Activated CD4-positive, alpha-beta memory T cell treated with anti-CD3 and anti-CD28 coated beads for 36 hours (primary cell): ENCODE results near the gene PTPRJ. TPM values are rescaled to one million over a fixed set of nuclear protein-coding genes. Genes with fewer than 3 reads are reported as not detected.

Experiments used
- CTCF ChIA-PET: fragments of 350-600 bp; sonication (Branson Sonifier 250); formaldehyde crosslinking; loops from one replicate; lab custom pipeline; 2021; ENCODE audit warnings: antibody characterized with exemption, inconsistent platforms; lab: Charles Lee
- POLR2A ChIA-PET: fragments of 350-600 bp; sonication (Branson Sonifier 250); formaldehyde crosslinking; loops from one replicate; lab custom pipeline; 2021; ENCODE audit warnings: antibody characterized with exemption; lab: Charles Lee
- DNase-seq: peaks from one replicate; pipeline ENCODE4 v3.0.0-alpha.2; 2020
- H3K27ac Mint-ChIP-seq: one replicate; pipeline ENCODE4 v1.8.0; 2021; ENCODE audit warnings: mixed read lengths
- H3K27me3 Mint-ChIP-seq: one replicate; pipeline ENCODE4 v1.8.0; 2021; ENCODE audit warnings: mixed read lengths
- H3K36me3 Mint-ChIP-seq: one replicate; pipeline ENCODE4 v1.8.0; 2021; ENCODE audit warnings: mixed read lengths
- H3K4me1 Mint-ChIP-seq: one replicate; pipeline ENCODE4 v1.8.0; 2021; ENCODE audit warnings: low read depth, mixed read lengths
- H3K4me3 Mint-ChIP-seq: one replicate; pipeline ENCODE4 v1.8.0; 2021; ENCODE audit warnings: mild to moderate bottlenecking, mixed read lengths
- H3K9me3 Mint-ChIP-seq: one replicate; pipeline ENCODE4 v1.8.0; 2021; ENCODE audit warnings: mixed read lengths
- intact Hi-C: fragments of 100-400 bp; cut with micrococcal nuclease; formaldehyde crosslinking; loops from one replicate; pipeline ENCODE4 v1.15.1; 2023
- total RNA-seq, 2 experiments: library from RNA; stranded (reverse); gene quantifications; one replicate each; pipeline ENCODE4 v1.2.3, GENCODE V29; 2021

PTPRJ gene
- total RNA-seq, 2 experiments from 2014 or later: 36.3 to 37.0 TPM

- no peak overlapping the region for H3K4me3 Mint-ChIP-seq
- H3K27me3 Mint-ChIP-seq: no peaks in the 10 kb centered on the region
- intact Hi-C loops: loop anchor here (10.0 kb wide), 1 partner anchor 437 kb away; no protein-coding TSS in a partner anchor
- no peaks in the 10 kb centered on the region for H3K9me3 Mint-ChIP-seq
- no peak for DNase-seq
- H3K27ac Mint-ChIP-seq: no peak overlapping the region
- POLR2A ChIA-PET: interaction anchor here (1.9 kb wide), 1 partner anchor 96 kb away, joined by 5 read pairs; no protein-coding TSS in a partner anchor
- peaks cover 61% of the 10 kb centered on the region for H3K4me1 Mint-ChIP-seq
- no peaks in the 10 kb centered on the region for H3K36me3 Mint-ChIP-seq
- CTCF ChIA-PET: no interaction called here
Measured at GRCh38 chr11:48101958-48102357, 121.6 kb downstream of the PTPRJ start.

GRCh38 chr11:48103621-48104567, 123.5 kb downstream of the PTPRJ start:
- ChIA-PET CTCF (interaction anchor here (0.7 to 12.4 kb wide), 3 partner anchors 40 to 251 kb away, joined by 3 to 227 read pairs (median 5); no protein-coding TSS in a partner anchor), POLR2A (no interaction called here)
- H3K9me3 Mint-ChIP-seq: no peaks in the 10 kb centered on the region
- no peaks in the 10 kb centered on the region for H3K36me3 Mint-ChIP-seq
- peaks cover 66% of the 10 kb centered on the region for H3K4me1 Mint-ChIP-seq
- no peak overlapping the region for H3K4me3 Mint-ChIP-seq
- no peaks in the 10 kb centered on the region for H3K27me3 Mint-ChIP-seq
- no peak for DNase-seq
- no peak overlapping the region for H3K27ac Mint-ChIP-seq
- intact Hi-C loops: loop anchor here (10.0 kb wide), 1 partner anchor 439 kb away; no protein-coding TSS in a partner anchor

- peaks cover 68% of the 10 kb centered on the region for H3K4me1 Mint-ChIP-seq
- no peak overlapping the region for H3K27ac Mint-ChIP-seq
- no peaks in the 10 kb centered on the region for H3K27me3 Mint-ChIP-seq
- CTCF ChIA-PET: interaction anchor here (0.7 to 12.4 kb wide), 3 partner anchors 41 to 252 kb away, joined by 3 to 227 read pairs (median 5); no protein-coding TSS in a partner anchor
- H3K4me3 Mint-ChIP-seq: no peak overlapping the region
- H3K9me3 Mint-ChIP-seq: no peaks in the 10 kb centered on the region
- intact Hi-C loops: loop anchor here (10.0 kb wide), 1 partner anchor 440 kb away; no protein-coding TSS in a partner anchor
- H3K36me3 Mint-ChIP-seq: no peaks in the 10 kb centered on the region
- DNase-seq: no peak
- POLR2A ChIA-PET: interaction anchor here (0.9 to 1.0 kb wide), 2 partner anchors 49 to 158 kb away, joined by 3 read pairs; no protein-coding TSS in a partner anchor
Measured at GRCh38 chr11:48104568-48104924, 124.2 kb downstream of the PTPRJ start.

GRCh38 chr11:48105096-48105990, 125.0 kb downstream of the PTPRJ start:
- no peaks in the 10 kb centered on the region for H3K9me3 Mint-ChIP-seq
- CTCF ChIA-PET: interaction anchor here (0.6 to 12.4 kb wide), 5 partner anchors 6 to 253 kb away, joined by 3 to 227 read pairs (median 5); no protein-coding TSS in a partner anchor

GRCh38 chr11:48106166-48106565, 125.8 kb downstream of the PTPRJ start:
- H3K27me3 Mint-ChIP-seq: no peaks in the 10 kb centered on the region
- ChIA-PET CTCF (interaction anchor here (0.6 to 12.4 kb wide), 7 partner anchors 7 to 170 kb away, joined by 3 to 227 read pairs (median 12); no protein-coding TSS in a partner anchor), POLR2A (interaction anchor here (1.9 to 2.0 kb wide), 2 partner anchors 55 to 99 kb away, joined by 7 to 10 read pairs; no protein-coding TSS in a partner anchor)
- no peaks in the 10 kb centered on the region for H3K9me3 Mint-ChIP-seq
- H3K36me3 Mint-ChIP-seq: no peaks in the 10 kb centered on the region
- H3K4me3 Mint-ChIP-seq: no peak overlapping the region
- H3K27ac Mint-ChIP-seq: peak overlapping the region; percentile 3
- no peak for DNase-seq
- intact Hi-C loops: loop anchor here (10.0 kb wide), 1 partner anchor 441 kb away; no protein-coding TSS in a partner anchor
- H3K4me1 Mint-ChIP-seq: peaks cover 71% of the 10 kb centered on the region

More at GRCh38 chr11:48105096-48105990, 125.0 kb downstream of the PTPRJ start:
- DNase-seq: no peak
- H3K36me3 Mint-ChIP-seq: no peaks in the 10 kb centered on the region
- no peaks in the 10 kb centered on the region for H3K27me3 Mint-ChIP-seq
- no peak overlapping the region for H3K4me3 Mint-ChIP-seq
- H3K4me1 Mint-ChIP-seq: peaks cover 71% of the 10 kb centered on the region
- intact Hi-C loops: loop anchor here (10.0 kb wide), 1 partner anchor 441 kb away; no protein-coding TSS in a partner anchor
- H3K27ac Mint-ChIP-seq: no peak overlapping the region
- POLR2A ChIA-PET: interaction anchor here (0.9 to 1.0 kb wide), 2 partner anchors 50 to 159 kb away, joined by 3 read pairs; no protein-coding TSS in a partner anchor

- intact Hi-C loops: loop anchor here (10.0 kb wide), 1 partner anchor 442 kb away; no protein-coding TSS in a partner anchor
- Mint-ChIP-seq H3K9me3 (no peaks in the 10 kb centered on the region), H3K27ac (peak overlapping the region; percentile 49), H3K4me1 (peaks cover 63% of the 10 kb centered on the region), H3K27me3 (no peaks in the 10 kb centered on the region), H3K4me3 (no peak overlapping the region), H3K36me3 (peaks cover under 1% of the 10 kb centered on the region)
- ChIA-PET POLR2A (interaction anchor here (0.5 to 2.9 kb wide), 11 partner anchors 10 to 173 kb away, joined by 3 to 16 read pairs (median 5); no protein-coding TSS in a partner anchor), CTCF (interaction anchor here (1.0 to 12.4 kb wide), 19 partner anchors 8 to 189 kb away, joined by 3 to 227 read pairs (median 6); partner anchors contain the start of gene PTPRJ)
- DNase-seq: peak; percentile 81
Measured at GRCh38 chr11:48107188-48107704, 126.9 kb downstream of the PTPRJ start.

GRCh38 chr11:48108231-48109045, 128.1 kb downstream of the PTPRJ start:
- Mint-ChIP-seq H3K27ac (peak overlapping the region; percentile 92), H3K9me3 (no peaks in the 10 kb centered on the region), H3K27me3 (no peaks in the 10 kb centered on the region), H3K4me3 (no peak overlapping the region), H3K4me1 (peaks cover 54% of the 10 kb centered on the region), H3K36me3 (peaks cover 6% of the 10 kb centered on the region)
- intact Hi-C loops: loop anchor here (1.0 to 10.0 kb wide), 8 partner anchors 16 to 444 kb away; partner anchors contain the start of genes FNBP4 and NUP160
- POLR2A ChIA-PET: interaction anchor here (0.8 to 2.9 kb wide), 14 partner anchors 12 to 260 kb away, joined by 3 to 16 read pairs (median 5); partner anchors contain the start of genes NUP160 and PTPRJ
- DNase-seq: no peak
- CTCF ChIA-PET: interaction anchor here (0.7 to 12.4 kb wide), 45 partner anchors 10 to 256 kb away, joined by 3 to 227 read pairs (median 4); partner anchors contain the start of gene PTPRJ

- Mint-ChIP-seq H3K27ac (peak overlapping the region; percentile 92), H3K36me3 (peaks cover 7% of the 10 kb centered on the region), H3K9me3 (no peaks in the 10 kb centered on the region), H3K27me3 (no peaks in the 10 kb centered on the region), H3K4me3 (no peak overlapping the region), H3K4me1 (peaks cover 47% of the 10 kb centered on the region)
- DNase-seq: no peak
- POLR2A ChIA-PET: interaction anchor here (0.8 to 2.9 kb wide), 8 partner anchors 12 to 261 kb away, joined by 3 to 16 read pairs (median 5); partner anchors contain the start of genes NUP160 and PTPRJ
- intact Hi-C loops: loop anchor here (1.0 to 10.0 kb wide), 8 partner anchors 16 to 444 kb away; partner anchors contain the start of genes FNBP4 and NUP160
- CTCF ChIA-PET: interaction anchor here (0.7 to 12.4 kb wide), 36 partner anchors 10 to 256 kb away, joined by 3 to 227 read pairs (median 4); no protein-coding TSS in a partner anchor
Measured at GRCh38 chr11:48109046-48109666, 128.8 kb downstream of the PTPRJ start.

GRCh38 chr11:48110509-48110766, 130.1 kb downstream of the PTPRJ start:
- POLR2A ChIA-PET: interaction anchor here (1.8 kb wide), 1 partner anchor 104 kb away, joined by 5 read pairs; no protein-coding TSS in a partner anchor
- Mint-ChIP-seq H3K4me3 (no peak overlapping the region), H3K9me3 (peaks cover 11% of the 10 kb centered on the region), H3K27me3 (no peaks in the 10 kb centered on the region), H3K27ac (no peak overlapping the region), H3K36me3 (peaks cover 18% of the 10 kb centered on the region), H3K4me1 (peaks cover 43% of the 10 kb centered on the region)
- CTCF ChIA-PET: interaction anchor here (0.9 to 12.4 kb wide), 12 partner anchors 11 to 270 kb away, joined by 3 to 227 read pairs (median 4); partner anchors contain the start of gene NUP160
- intact Hi-C loops: loop anchor here (1.0 kb wide), 1 partner anchor 146 kb away; no protein-coding TSS in a partner anchor
- DNase-seq: no peak
